AG09309 (cell line): ENCODE data around the gene RNF220.

Experiments
- DNase-seq: peaks from one replicate; pipeline ENCODE4 v3.0.0-alpha.2; 2010; ENCODE audit warnings: low read depth
- H3K4me3 ChIP-seq: 2 replicates; pipeline ENCODE4 v1.5.1; 2011; ENCODE audit warnings: mild to moderate bottlenecking, low read depth, low read length, moderate library complexity; ENCODE audit not compliant: control insufficient read depth
- TF ChIP-seq, protein P1 (sequence below): IDR thresholded peaks from 2 replicates; pipeline ENCODE4 v1.5.1; 2011; ENCODE audit warnings: mild to moderate bottlenecking, low read depth, low read length, inconsistent platforms; ENCODE audit not compliant: insufficient read depth, control insufficient read depth; ENCODE audit errors: missing control alignments

Gene RNF220

DNA sequence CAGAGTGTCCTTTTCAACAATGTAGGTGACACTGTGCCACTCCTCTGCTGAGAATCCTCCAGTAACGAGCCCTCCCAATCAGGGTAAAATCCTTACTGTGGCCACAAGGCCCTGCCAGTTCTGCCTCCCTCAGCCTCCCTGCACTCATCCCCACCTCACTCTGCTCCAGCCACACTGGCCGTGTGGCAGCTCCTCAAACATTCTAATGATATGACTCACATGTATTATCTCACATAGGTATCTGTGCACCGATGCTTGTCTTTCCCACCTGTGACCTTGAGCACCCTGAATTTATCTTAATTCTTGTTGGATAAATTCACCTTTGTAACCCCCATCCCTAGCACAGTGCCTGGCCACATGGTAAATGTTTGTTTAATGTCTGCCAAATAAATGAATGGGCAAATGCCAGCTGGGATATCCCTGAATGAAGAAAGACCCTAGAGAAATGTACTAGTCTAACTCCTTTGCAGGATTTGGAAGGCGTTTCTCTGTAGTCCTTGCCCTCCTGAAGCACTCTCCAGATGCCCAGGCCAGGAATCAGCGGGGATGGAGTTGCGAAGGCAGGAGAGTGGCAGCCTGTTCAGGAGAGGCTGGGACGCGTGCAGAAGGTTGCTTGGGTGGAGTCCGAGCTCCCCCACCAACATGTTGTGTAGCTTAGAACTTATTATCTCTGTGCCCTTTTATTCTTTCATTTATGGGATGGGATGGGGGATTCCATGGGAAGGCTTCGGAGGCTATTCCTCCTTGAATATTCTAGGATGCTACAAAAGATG, 163.3 kb downstream of the RNF220 start:
- DNase-seq: no peak
- TF ChIP-seq, protein P1, sequence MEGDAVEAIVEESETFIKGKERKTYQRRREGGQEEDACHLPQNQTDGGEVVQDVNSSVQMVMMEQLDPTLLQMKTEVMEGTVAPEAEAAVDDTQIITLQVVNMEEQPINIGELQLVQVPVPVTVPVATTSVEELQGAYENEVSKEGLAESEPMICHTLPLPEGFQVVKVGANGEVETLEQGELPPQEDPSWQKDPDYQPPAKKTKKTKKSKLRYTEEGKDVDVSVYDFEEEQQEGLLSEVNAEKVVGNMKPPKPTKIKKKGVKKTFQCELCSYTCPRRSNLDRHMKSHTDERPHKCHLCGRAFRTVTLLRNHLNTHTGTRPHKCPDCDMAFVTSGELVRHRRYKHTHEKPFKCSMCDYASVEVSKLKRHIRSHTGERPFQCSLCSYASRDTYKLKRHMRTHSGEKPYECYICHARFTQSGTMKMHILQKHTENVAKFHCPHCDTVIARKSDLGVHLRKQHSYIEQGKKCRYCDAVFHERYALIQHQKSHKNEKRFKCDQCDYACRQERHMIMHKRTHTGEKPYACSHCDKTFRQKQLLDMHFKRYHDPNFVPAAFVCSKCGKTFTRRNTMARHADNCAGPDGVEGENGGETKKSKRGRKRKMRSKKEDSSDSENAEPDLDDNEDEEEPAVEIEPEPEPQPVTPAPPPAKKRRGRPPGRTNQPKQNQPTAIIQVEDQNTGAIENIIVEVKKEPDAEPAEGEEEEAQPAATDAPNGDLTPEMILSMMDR: no peak
- H3K4me3 ChIP-seq: no peak overlapping the region

DNA sequence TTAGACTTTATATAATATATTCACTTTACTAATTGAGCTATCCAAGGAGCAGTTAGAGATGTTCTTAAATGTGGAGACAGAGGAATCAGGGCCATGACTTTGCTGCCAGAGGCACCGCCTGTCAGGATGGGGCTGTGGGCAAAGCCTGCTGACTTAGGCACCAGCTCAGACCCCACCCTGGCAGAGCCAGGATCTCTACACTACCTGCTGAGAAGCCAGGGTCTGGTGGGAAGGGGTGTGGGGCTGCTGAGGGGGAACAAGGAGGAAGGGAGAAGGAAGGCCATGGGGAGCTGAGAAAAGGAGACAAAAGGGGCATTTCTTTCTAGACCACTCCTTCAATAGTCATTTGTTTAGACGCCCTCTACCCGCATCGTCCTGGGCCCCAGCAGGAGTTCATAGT, 164.4 kb downstream of the RNF220 start:
- TF ChIP-seq, protein P1: no peak
- no peak for DNase-seq
- no peak overlapping the region for H3K4me3 ChIP-seq

DNA sequence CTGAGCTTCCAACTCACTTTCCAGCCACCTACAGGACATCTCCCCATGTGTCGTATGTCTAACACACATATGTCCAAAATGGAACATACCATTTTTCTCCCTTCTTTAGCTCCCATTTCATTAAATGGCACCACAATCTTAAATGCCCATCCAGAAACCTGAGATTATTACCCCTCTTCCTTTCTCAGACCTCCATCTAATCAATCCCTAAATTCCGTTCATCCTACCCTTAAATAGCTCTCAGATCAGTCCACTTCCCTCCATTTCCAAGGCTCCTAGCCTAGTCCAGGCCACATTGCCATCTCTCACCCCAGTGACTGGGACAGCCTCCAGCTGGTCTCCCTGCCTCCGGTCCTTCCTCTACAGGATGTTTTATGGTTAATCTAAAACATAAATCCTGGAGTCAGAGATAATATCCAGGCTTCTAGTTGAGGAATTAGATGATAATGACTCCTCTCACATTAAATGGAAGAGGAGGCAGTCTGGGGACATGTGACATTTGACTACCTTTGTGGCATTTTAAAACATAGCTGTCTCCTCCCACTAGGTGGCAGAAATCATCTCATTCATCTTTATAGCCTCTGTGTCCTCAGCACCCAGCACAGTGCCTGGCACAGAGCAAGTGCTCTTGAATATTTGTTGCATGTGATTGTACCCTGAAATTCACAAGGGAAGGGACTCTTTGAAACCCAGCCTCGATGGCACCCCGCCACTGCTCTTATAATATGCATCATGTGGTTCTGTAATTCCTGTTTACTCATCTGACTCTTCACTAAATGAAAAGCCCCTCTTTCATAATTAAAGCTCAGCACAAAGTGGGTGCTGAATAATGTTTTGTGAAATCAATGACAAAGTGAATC, 166.9 kb downstream of the RNF220 start:
- H3K4me3 ChIP-seq: no peak overlapping the region
- no peak for DNase-seq
- TF ChIP-seq, protein P1: peak; percentile 42

DNA sequence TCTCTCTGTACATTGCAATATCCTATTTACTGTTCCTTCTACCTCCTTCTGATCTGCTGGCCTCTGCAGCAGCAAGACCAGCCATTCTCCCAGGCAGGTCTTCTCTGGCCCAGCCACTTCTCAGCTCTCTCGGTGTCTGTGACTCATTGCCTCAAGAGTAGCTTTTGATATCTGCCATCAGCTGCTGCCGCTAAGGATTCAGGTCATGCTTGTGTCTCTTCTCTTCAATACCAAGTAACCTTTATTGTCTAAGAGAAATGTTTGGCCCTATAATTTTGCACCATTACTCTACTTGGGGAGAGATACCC, 167.5 kb downstream of the RNF220 start:
- no peak overlapping the region for H3K4me3 ChIP-seq
- TF ChIP-seq, protein P1: no peak
- no peak for DNase-seq

DNA sequence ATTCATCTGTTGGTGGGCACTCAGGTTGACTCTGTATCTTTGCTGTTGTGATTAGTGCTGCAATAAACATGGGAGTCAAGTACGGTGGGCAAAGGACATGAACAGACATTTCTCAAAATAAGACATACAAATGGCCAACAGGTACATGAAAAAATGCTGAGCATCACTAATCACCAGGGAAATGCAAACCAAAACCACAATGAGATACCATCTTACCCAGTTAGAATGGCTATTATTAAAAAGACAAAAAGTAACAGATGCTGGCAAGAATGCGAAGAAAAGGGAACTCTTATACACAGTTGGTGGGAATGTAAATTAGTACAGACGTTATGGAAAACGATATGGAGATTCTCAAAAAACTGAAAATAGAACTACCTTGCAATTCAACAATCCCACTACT, 170.3 kb downstream of the RNF220 start:
- no peak overlapping the region for H3K4me3 ChIP-seq
- no peak for DNase-seq
- TF ChIP-seq, protein P1: no peak

DNA sequence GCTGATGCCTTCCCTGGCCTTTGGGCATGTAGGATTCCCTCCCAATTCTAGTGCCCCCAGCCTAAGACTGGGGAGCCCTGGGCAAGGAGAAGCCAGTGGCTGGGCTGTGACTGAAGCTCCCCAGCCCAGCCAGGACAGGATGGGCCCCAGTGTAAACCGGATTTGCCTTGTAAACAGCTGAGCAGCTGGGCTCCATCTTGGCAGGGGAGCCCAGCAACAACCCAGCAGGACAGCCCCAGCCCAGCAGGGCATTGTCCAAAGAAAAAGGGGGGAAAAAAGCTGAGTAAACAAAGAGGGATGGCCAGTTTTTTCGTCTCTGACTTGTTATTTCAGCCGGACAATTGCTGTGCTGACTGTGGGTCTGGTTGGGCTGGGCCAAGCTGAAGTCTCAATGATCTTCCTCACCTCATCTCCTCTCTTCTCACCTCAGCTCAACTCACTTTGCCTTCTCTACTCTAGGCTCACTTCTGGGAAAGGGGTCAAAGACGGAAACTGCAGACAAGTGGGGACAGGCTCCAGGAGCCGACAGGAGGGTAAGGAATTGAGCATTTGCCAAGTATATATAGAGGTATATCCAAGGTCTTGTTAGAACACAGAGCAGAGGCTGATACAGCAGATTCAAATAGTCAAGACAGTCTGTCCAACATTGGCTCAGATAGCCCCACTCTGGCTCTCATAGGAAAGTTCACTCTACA, 171.5 kb downstream of the RNF220 start:
- TF ChIP-seq, protein P1: no peak
- no peak for DNase-seq
- no peak overlapping the region for H3K4me3 ChIP-seq
